ENCODE measurements around the gene ECE1. TPM values are rescaled to one million over a fixed set of nuclear protein-coding genes. Genes with fewer than 3 reads are reported as not detected.

Gene ECE1
- total and polyA plus RNA-seq, 2 donors (not counting 3 experiments of a cell fraction or from before 2014, with no cell fraction given) = 437 to 562 TPM

GRCh38 chr1:21239221-21239620 is 51.0 kb downstream of the ECE1 start:
- intact Hi-C loops (cut with micrococcal nuclease) = no loop called here
- CTCF ChIA-PET = no interaction called here
- dilution Hi-C loops (cut with MboI; ENCODE audit: extremely low pct_ligation_motif_present, low sequenced_read_pairs) = no loop called here

More at GRCh38 chr1:21239221-21239620, 51.0 kb downstream of the ECE1 start:
- Histone ChIP-seq H3K9me1 (replicated peaks; ENCODE audit: control insufficient read depth, extremely low read depth, insufficient read depth, low read length) (no peaks in the 10 kb centered on the region), H3K27ac (ENCODE audit: insufficient read depth, low read depth, low read length) (no peak overlapping the region), H2AFZ (ENCODE audit: low read depth, low read length) (no peak overlapping the region), H3K27me3 (ENCODE audit: control insufficient read depth in 2 of 2, insufficient read depth in 2 of 2, low read length in 2 of 2) (no peaks in the 10 kb centered on the region), H3K79me2 (ENCODE audit: control insufficient read depth, insufficient read depth, low read length) (no peaks in the 10 kb centered on the region), H3K36me3 (ENCODE audit: control insufficient read depth in 2 of 2, extremely low read depth in 1 of 2, insufficient read depth in 2 of 2, low read length in 2 of 2) (peaks cover 42 to 70% of the 10 kb centered on the region in 2 experiments), H3K9ac (replicated peaks; ENCODE audit: extremely low read depth, insufficient read depth, low read length) (no peak overlapping the region), H3K4me3 (replicated peaks in 1 of 3; ENCODE audit: insufficient read depth in 1 of 3, low read depth in 1 of 3, low read length in 3 of 3) (no peak overlapping the region), H4K20me1 (replicated peaks; ENCODE audit: control insufficient read depth, extremely low read depth, insufficient read depth, low read length) (peaks cover 3% of the 10 kb centered on the region), H3K4me2 (ENCODE audit: insufficient read depth, low read length) (no peak overlapping the region), H3K9me3 (replicated peaks; ENCODE audit: control insufficient read depth, insufficient read depth, low read length) (no peaks in the 10 kb centered on the region), H3K4me1 (ENCODE audit: control insufficient read depth, extremely low read depth, insufficient read depth, low read length) (no peaks in the 10 kb centered on the region)
- FAIRE-seq (no peak), DNase-seq (ENCODE audit: low read depth, low spot score) (no peak)
- POLR2A ChIA-PET = no interaction called here
- TF ChIP-seq GATA2 (IDR thresholded peaks at IDR 0.05; ENCODE audit: insufficient read depth, insufficient read length, low read depth, low read length) (no peak), MYC (IDR thresholded peaks at IDR 0.05; ENCODE audit: low read depth, low read length) (no peak), EZH2 (IDR thresholded peaks at IDR 0.05; ENCODE audit: borderline replicate concordance, low read depth, low read length, severe bottlenecking) (no peak), FOS (IDR thresholded peaks at IDR 0.05; ENCODE audit: borderline replicate concordance, insufficient read depth, low read length) (no peak), POLR2AphosphoS5 (IDR thresholded peaks at IDR 0.05; ENCODE audit: insufficient read depth, low read depth, low read length) (no peak), CTCF (IDR thresholded peaks at IDR 0.05; ENCODE audit: extremely low read depth in 1 of 2, insufficient read depth in 1 of 2, low read depth in 1 of 2, low read length in 2 of 2) (no peak), POLR2A (IDR thresholded peaks at IDR 0.05; ENCODE audit: low read depth, low read length) (no peak), JUN (IDR thresholded peaks at IDR 0.05; ENCODE audit: borderline replicate concordance, insufficient read depth, insufficient read length, low read depth) (no peak), MAX (IDR thresholded peaks at IDR 0.05; ENCODE audit: insufficient read depth, insufficient read length) (no peak)
- no TSS peak for BruUV-seq (replicated peaks)
